GM12801 (cell line): ENCODE data around the gene TNNI3K.

Experiments used
- CTCF ChIP-seq: IDR thresholded peaks from one replicate; pipeline ENCODE4 v1.5.1; 2011; ENCODE audit warnings: control low read depth; ENCODE audit not compliant: insufficient read length; ENCODE audit errors: extremely low read depth

The TNNI3K gene

GRCh38 chr1:74340656-74341055 lies 105.5 kb downstream of the TNNI3K start:
- TF ChIP-seq CTCF: no peak

DNA sequence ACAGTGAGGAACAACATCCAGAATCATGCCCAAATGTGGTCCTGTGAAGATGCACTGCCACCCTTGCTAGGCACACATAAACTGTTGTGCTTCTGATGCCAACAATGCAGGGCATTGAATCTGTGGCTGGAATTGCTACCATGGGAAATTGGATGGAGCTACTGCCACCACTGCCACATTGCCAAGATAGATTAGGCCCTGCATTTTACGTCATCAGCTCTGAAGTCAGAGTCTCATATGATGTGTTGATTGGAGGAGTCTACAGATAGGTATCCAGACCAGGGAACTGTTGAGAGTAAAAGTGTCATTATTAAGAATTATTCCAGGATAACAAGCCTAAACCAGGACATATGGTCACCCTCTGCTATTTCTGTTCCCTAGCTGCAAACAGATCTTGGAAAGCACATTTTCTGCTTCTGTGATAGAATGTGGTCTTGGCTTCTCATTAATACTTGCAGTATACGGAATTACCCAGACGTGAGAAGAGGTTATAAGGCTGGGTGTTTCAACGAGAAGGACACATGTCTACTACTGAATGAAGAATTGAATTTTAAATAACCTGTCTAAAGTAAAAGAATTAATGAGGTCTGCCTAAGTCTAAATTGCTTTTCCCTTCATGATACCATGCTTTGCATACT lies 106.6 kb downstream of the TNNI3K start:
- no peak for TF ChIP-seq CTCF

- no peak for TF ChIP-seq CTCF
Observed at GRCh38 chr1:74343216-74343615, 108.0 kb downstream of the TNNI3K start.

- TF ChIP-seq CTCF: no peak
Observed at GRCh38 chr1:74344387-74344786, 109.2 kb downstream of the TNNI3K start.

DNA sequence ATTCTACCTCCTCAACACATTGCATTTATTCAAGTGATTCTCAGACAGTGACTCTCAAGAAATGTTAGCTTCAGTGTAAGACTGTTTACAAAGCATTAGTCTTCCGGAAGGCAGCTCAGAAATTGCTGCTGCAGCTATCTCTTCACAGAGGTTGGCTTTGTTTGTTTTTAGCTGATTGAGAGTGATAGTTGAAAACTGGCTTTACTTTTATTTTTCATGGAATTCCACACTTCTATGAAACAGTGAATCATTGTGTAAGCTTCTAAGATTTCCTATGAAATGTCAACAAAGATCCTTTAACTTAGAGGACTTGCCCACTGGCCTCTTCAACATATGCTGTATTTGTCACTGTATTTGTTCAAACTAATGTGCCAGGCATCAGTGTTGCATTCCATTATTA lies 121.3 kb downstream of the TNNI3K start:
- TF ChIP-seq CTCF: no peak

DNA sequence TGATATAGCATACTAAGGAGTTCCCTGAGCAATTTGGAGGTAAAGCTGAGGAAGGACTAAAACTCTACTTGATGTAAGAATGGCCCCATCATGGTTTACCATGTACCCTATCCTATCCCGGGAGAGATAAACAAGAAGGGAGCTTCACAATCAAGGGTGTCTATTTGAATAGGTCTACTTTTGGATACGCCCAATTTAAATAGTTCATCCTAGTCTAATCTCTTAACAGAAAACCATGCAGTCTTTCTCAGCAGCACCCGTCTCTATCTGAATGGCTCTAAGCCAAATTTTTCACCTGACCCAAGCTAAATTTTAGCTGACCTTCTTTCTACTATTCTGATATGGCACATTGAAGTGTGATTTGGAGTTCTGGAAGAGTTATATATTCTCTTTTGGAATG lies 122.0 kb downstream of the TNNI3K start:
- TF ChIP-seq CTCF: no peak

- TF ChIP-seq CTCF: no peak
Observed at GRCh38 chr1:74357756-74358155, 122.6 kb downstream of the TNNI3K start.

DNA sequence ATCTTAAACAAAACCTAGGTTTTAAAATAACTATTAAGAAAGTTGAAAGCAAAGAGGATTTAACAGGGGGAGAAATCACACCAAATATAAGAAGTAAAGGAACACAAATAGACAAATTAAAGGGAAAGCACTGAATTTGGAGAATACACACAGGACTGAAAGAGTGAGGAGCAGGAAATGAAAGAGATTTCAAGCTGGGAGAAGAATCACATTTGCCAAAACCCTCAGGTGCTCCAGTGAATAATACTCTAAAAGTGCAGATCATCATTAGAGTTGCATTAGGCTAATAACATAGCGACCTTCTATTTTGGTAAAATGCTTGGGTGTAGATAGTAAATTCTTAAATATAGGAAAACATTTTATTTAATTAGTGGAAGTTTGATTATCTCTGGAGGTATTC lies 127.5 kb downstream of the TNNI3K start:
- TF ChIP-seq CTCF: no peak
